GM21381 (cell line): ENCODE results near the gene CHRM5.

Experiments used
- ATAC-seq: cut with Tn5 transposase; IDR thresholded peaks from one replicate; pipeline ENCODE4 v1.9.1; 2021; ENCODE audit warnings: mild to moderate bottlenecking, moderate library complexity; ENCODE audit not compliant: unreplicated experiment

The CHRM5 gene

DNA sequence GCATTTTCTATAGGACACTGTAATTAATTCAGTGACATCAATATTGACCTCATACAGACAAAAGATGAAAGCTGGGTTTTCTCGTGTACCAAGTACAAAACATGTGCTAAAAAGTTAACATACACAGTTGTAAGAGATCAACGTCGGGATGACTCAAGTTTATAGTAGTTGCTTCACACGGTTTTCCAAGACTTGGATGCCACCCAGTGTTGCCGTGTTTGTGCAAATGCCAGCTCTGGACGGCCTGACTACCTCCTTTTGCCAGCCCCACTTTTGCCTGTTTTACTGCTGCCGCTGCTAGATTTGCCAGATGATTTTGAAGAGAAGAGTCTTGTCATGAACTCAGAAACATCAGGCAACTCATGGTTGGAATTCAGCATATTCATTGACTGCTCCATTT is 115.8 kb downstream of the CHRM5 start:
- ATAC-seq: no peak

- no peak for ATAC-seq
Observed at GRCh38 chr15:34085746-34086145, 117.4 kb downstream of the CHRM5 start.

GRCh38 chr15:34099914-34100313 is 131.6 kb downstream of the CHRM5 start:
- ATAC-seq: no peak

- ATAC-seq: peak; percentile 98
Observed at GRCh38 chr15:34101366-34102174, 133.3 kb downstream of the CHRM5 start, which contains the start of the genes EMC7 and PGBD4. Gene EMC7 (minus strand): TSS chr15:34101862. CDS start chr15:34101839, 23 bp downstream. Gene PGBD4 (plus strand): TSS chr15:34102083. CDS start chr15:34102532, 449 bp downstream.

DNA sequence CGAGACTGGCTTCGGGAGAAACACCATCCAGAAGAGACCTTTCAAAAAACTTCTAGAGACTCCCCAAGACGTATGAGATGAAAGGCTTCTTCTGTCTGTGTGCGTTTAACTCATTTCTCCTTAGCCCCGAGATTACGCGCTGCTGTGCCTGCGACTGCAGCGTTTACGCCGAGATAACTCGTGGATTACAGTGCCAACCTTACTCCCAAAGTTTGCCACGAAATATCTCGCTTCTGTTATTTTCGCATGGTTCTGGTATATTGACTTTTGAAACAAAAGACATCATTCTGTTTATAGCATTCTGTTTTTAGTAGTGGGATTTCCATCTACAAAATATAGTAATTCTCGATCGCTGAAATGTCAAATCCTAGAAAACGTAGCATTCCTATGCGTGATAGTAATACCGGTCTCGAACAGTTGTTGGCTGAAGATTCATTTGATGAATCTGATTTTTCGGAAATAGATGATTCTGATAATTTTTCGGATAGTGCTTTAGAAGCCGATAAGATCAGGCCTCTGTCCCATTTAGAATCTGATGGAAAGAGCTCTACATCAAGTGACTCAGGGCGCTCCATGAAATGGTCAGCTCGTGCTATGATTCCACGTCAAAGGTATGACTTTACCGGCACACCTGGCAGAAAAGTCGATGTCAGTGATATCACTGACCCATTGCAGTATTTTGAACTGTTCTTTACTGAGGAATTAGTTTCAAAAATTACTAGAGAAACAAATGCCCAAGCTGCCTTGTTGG is 134.1 kb downstream of the CHRM5 start:
- peak; percentile 10 for ATAC-seq

DNA sequence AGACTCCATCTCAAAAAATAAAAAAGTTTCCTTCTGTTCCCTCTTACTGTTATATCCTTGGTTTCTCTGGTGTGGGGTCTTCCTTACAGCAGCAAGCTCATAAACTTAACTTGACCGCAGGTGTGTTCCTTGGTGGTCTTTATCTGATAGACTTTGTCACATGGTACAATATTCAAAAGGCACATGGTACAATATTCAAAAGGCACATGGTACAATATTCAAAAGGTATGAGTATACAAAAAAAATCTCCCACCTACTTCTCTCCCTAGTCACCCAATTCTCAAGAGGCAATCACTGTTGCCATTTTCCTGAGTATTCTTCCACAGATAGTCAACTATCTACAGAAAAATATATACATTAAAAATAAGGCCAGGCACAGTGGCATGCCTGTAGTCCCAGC is 138.1 kb downstream of the CHRM5 start:
- ATAC-seq: no peak

GRCh38 chr15:34107315-34107714 is 139.0 kb downstream of the CHRM5 start:
- ATAC-seq: no peak

GRCh38 chr15:34109797-34110663 is 141.7 kb downstream of the CHRM5 start:
- no peak for ATAC-seq

- no peak for ATAC-seq
Observed at GRCh38 chr15:34111488-34111887, 143.2 kb downstream of the CHRM5 start.

GRCh38 chr15:34114215-34114614 is 145.9 kb downstream of the CHRM5 start:
- no peak for ATAC-seq

DNA sequence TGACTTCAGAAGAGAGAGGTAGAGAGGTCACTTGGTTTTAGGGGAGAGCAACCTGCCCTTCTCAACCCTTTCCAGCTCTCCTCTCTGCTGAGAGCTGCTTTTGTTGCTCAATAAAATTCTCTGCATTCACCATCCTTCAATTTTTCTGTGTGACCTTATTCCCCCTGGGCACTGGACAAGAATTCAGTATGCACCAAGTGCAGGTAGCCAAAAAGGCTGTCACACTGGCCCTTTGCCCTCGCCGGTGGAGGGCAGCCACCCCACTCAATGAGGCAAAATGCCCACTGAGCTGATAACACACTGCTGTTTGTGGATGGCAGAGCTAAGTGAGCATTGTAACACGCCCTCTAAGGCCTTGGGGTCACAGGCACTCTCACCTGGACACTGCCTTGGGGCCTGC is 146.4 kb downstream of the CHRM5 start:
- ATAC-seq: no peak

GRCh38 chr15:34116620-34117019 is 148.3 kb downstream of the CHRM5 start:
- ATAC-seq: no peak
